Caco-2 (cell line): Measurements from ENCODE around the gene DDX5. TPM values are rescaled to one million over a fixed set of nuclear protein-coding genes. Genes with fewer than 3 reads are reported as not detected.

ENCODE experiments used
- BruUV-seq: library from RNA; stranded (reverse); fragments of 400-500 nt; replicated peaks from 2 replicates; lab custom pipeline; 2021; lab: Mats Ljungman, UMichigan
- CTCF ChIA-PET: fragments of 300-600 bp; sonication (Branson Sonifier 250); formaldehyde crosslinking; loops from one replicate; lab custom pipeline; 2022; ENCODE audit warnings: antibody characterized with exemption; lab: Charles Lee
- POLR2A ChIA-PET: fragments of 300-600 bp; sonication (Branson Sonifier 250); formaldehyde crosslinking; loops from one replicate; lab custom pipeline; 2022; ENCODE audit warnings: antibody characterized with exemption; lab: Charles Lee
- DNase-seq, 2 experiments: peaks; one replicate each; pipeline versions ENCODE4 v3.0.0 to v3.0.0-alpha.2; 2020 to 2022
- H3K27me3 ChIP-seq: replicated peaks from 2 replicates; pipeline ENCODE4 v1.6.0; 2011; ENCODE audit warnings: low read length; ENCODE audit not compliant: control insufficient read depth, insufficient read depth
- H3K36me3 ChIP-seq: 2 replicates; pipeline ENCODE4 v1.5.1; 2011; ENCODE audit warnings: low read length; ENCODE audit not compliant: control insufficient read depth, insufficient read depth
- H3K4me1 ChIP-seq: fragments of 250-450 bp; sonication (Bioruptor Pico); 2 replicates; pipeline ENCODE4 v1.5.1; 2020; ENCODE audit warnings: mild to moderate bottlenecking
- H3K4me3 ChIP-seq: 2 replicates; pipeline ENCODE4 v1.5.1; 2011; ENCODE audit warnings: low read depth, mild to moderate bottlenecking, control low read depth, low read length
- H3K9me3 ChIP-seq: fragments of 250-450 bp; sonication (Bioruptor Pico); 2 replicates; pipeline ENCODE4 v1.5.1; 2020; ENCODE audit warnings: mild to moderate bottlenecking, moderate library complexity
- H3K27ac Mint-ChIP-seq: one replicate; pipeline ENCODE4 v1.8.0; 2022; ENCODE audit warnings: mixed read lengths; ENCODE audit not compliant: unreplicated experiment
- H3K27me3 Mint-ChIP-seq: one replicate; pipeline ENCODE4 v1.8.0; 2022; ENCODE audit warnings: mixed read lengths; ENCODE audit not compliant: insufficient read depth, unreplicated experiment
- H3K36me3 Mint-ChIP-seq: one replicate; pipeline ENCODE4 v1.8.0; 2022; ENCODE audit warnings: mild to moderate bottlenecking, mixed read lengths; ENCODE audit not compliant: insufficient read depth, unreplicated experiment
- H3K4me1 Mint-ChIP-seq: one replicate; pipeline ENCODE4 v1.8.0; 2022; ENCODE audit warnings: low read depth, mixed read lengths; ENCODE audit not compliant: unreplicated experiment
- H3K4me3 Mint-ChIP-seq: one replicate; pipeline ENCODE4 v1.8.0; 2022; ENCODE audit warnings: mild to moderate bottlenecking, moderate library complexity, mixed read lengths; ENCODE audit not compliant: unreplicated experiment
- H3K9me3 Mint-ChIP-seq: one replicate; pipeline ENCODE4 v1.8.0; 2022; ENCODE audit warnings: mixed read lengths; ENCODE audit not compliant: unreplicated experiment
- CTCF ChIP-seq, 2 experiments: fragments of 200-600 bp in 1 of 2; IDR thresholded peaks; 1 replicate in 1 of 2; 2 replicates in 1 of 2; pipeline versions ENCODE4 v1.5.1 to v1.8.0; 2011 to 2022; ENCODE audit warnings: antibody characterized with exemption in 1 of 2, control low read depth in 1 of 2, inconsistent platforms in 1 of 2, low read depth in 1 of 2, low read length in 1 of 2, mild to moderate bottlenecking in 1 of 2, moderate library complexity in 1 of 2; ENCODE audit not compliant: insufficient read depth in 1 of 2, severe bottlenecking in 1 of 2, unreplicated experiment in 1 of 2
- intact Hi-C: fragments of 100-400 bp; cut with micrococcal nuclease; formaldehyde crosslinking; loops from one replicate; pipeline ENCODE4 v1.10.0; 2022; ENCODE audit not compliant: unreplicated experiment
- total RNA-seq: library from RNA; stranded (reverse); gene quantifications from 2 replicates; pipeline ENCODE4 v1.2.3, GENCODE V29; 2022

Gene DDX5
- total RNA-seq, 1 experiment from 2014 or later = 648 TPM

- intact Hi-C loops = no loop called here
- Mint-ChIP-seq H3K36me3 (peaks cover 21% of the 10 kb centered on the region), H3K4me3 (no peak overlapping the region), H3K4me1 (no peaks in the 10 kb centered on the region), H3K27ac (no peak overlapping the region), H3K27me3 (no peaks in the 10 kb centered on the region), H3K9me3 (no peaks in the 10 kb centered on the region)
- CTCF ChIA-PET = no interaction called here
- Histone ChIP-seq H3K9me3 (no peaks in the 10 kb centered on the region), H3K4me3 (no peak overlapping the region), H3K27me3 (no peaks in the 10 kb centered on the region), H3K36me3 (no peaks in the 10 kb centered on the region), H3K4me1 (no peaks in the 10 kb centered on the region)
- no peak for DNase-seq
- BruUV-seq = no TSS peak
- POLR2A ChIA-PET = no interaction called here
- TF ChIP-seq CTCF (IDR thresholded peaks at IDR 0.05; ENCODE audit: insufficient read depth in 1 of 2, low read depth in 1 of 2, low read length in 1 of 2, severe bottlenecking in 1 of 2, unreplicated experiment in 1 of 2) = no peak
Observed at GRCh38 chr17:64551461-64551860, 45.4 kb upstream of the DDX5 start.

GRCh38 chr17:64547319-64547718 lies 41.2 kb upstream of the DDX5 start:
- Histone ChIP-seq H3K27me3 (no peaks in the 10 kb centered on the region), H3K9me3 (no peaks in the 10 kb centered on the region), H3K4me3 (no peak overlapping the region), H3K36me3 (no peaks in the 10 kb centered on the region), H3K4me1 (no peaks in the 10 kb centered on the region)
- Mint-ChIP-seq H3K4me3 (no peak overlapping the region), H3K27ac (no peak overlapping the region), H3K27me3 (no peaks in the 10 kb centered on the region), H3K36me3 (peaks cover 31% of the 10 kb centered on the region), H3K4me1 (no peaks in the 10 kb centered on the region), H3K9me3 (no peaks in the 10 kb centered on the region)
- TF ChIP-seq CTCF (IDR thresholded peaks at IDR 0.05; ENCODE audit: insufficient read depth in 1 of 2, low read depth in 1 of 2, low read length in 1 of 2, severe bottlenecking in 1 of 2, unreplicated experiment in 1 of 2) = no peak
- no TSS peak for BruUV-seq
- intact Hi-C loops = no loop called here
- CTCF ChIA-PET = no interaction called here
- DNase-seq = no peak
- POLR2A ChIA-PET = no interaction called here

- ChIA-PET CTCF (no interaction called here), POLR2A (no interaction called here)
- Histone ChIP-seq H3K9me3 (no peaks in the 10 kb centered on the region), H3K36me3 (no peaks in the 10 kb centered on the region), H3K4me3 (no peak overlapping the region), H3K27me3 (no peaks in the 10 kb centered on the region), H3K4me1 (no peaks in the 10 kb centered on the region)
- H3K9me3 Mint-ChIP-seq = no peaks in the 10 kb centered on the region
- H3K36me3 Mint-ChIP-seq = peaks cover 25% of the 10 kb centered on the region
- intact Hi-C loops = no loop called here
- H3K4me1 Mint-ChIP-seq = no peaks in the 10 kb centered on the region
- no peak overlapping the region for H3K4me3 Mint-ChIP-seq
- H3K27ac Mint-ChIP-seq = no peak overlapping the region
- TF ChIP-seq CTCF (IDR thresholded peaks at IDR 0.05; ENCODE audit: insufficient read depth in 1 of 2, low read depth in 1 of 2, low read length in 1 of 2, severe bottlenecking in 1 of 2, unreplicated experiment in 1 of 2) = no peak
- no peak for DNase-seq
- no peaks in the 10 kb centered on the region for H3K27me3 Mint-ChIP-seq
- no TSS peak for BruUV-seq
Observed at GRCh38 chr17:64546716-64547115, 40.6 kb upstream of the DDX5 start.
